GM12875 (cell line): ENCODE data around the gene NYNRIN.

Experiments
- H3K4me3 ChIP-seq: one replicate; pipeline ENCODE4 v1.5.1; 2011; ENCODE audit warnings: low read depth, low read length, control low read depth
- CTCF ChIP-seq: IDR thresholded peaks from 2 replicates; pipeline ENCODE4 v1.5.1; 2011; ENCODE audit warnings: low read depth, mild to moderate bottlenecking, control low read depth, inconsistent platforms, low read length, moderate library complexity, borderline replicate concordance; ENCODE audit not compliant: insufficient read depth

The NYNRIN gene

GRCh38 chr14:24417832-24418491 lies 19.2 kb downstream of the NYNRIN start:
- TF ChIP-seq CTCF: no peak

GRCh38 chr14:24418492-24418873 lies 19.7 kb downstream of the NYNRIN start:
- TF ChIP-seq CTCF: no peak
- H3K4me3 ChIP-seq: no peak overlapping the region

More at GRCh38 chr14:24417832-24418491, 19.2 kb downstream of the NYNRIN start:
- H3K4me3 ChIP-seq: no peak overlapping the region

DNA sequence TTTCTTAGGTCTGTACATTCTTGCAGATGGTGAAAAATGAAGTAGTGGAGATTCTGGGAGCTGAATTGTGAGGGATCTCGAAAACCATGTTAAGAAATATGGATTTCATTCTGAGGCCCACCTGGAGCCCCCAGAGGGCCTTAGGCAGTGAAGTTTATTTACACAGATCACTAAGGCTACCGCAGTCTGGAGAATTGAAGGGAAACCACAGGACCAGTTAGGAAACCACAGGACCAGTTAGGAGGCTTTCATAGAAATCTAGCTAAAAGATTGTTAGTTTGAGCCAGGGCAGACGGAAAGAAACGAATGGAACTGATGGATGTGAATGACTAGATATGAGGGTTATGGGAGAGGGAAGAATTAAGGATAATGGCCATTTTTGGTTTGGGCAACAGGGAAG lies 23.5 kb downstream of the NYNRIN start:
- no peak for TF ChIP-seq CTCF
- no peak overlapping the region for H3K4me3 ChIP-seq

- H3K4me3 ChIP-seq: no peak overlapping the region
- no peak for TF ChIP-seq CTCF
Observed at GRCh38 chr14:24422694-24423601, 24.1 kb downstream of the NYNRIN start.

- no peak for TF ChIP-seq CTCF
- H3K4me3 ChIP-seq: no peak overlapping the region
Observed at GRCh38 chr14:24425704-24426103, 26.9 kb downstream of the NYNRIN start.

DNA sequence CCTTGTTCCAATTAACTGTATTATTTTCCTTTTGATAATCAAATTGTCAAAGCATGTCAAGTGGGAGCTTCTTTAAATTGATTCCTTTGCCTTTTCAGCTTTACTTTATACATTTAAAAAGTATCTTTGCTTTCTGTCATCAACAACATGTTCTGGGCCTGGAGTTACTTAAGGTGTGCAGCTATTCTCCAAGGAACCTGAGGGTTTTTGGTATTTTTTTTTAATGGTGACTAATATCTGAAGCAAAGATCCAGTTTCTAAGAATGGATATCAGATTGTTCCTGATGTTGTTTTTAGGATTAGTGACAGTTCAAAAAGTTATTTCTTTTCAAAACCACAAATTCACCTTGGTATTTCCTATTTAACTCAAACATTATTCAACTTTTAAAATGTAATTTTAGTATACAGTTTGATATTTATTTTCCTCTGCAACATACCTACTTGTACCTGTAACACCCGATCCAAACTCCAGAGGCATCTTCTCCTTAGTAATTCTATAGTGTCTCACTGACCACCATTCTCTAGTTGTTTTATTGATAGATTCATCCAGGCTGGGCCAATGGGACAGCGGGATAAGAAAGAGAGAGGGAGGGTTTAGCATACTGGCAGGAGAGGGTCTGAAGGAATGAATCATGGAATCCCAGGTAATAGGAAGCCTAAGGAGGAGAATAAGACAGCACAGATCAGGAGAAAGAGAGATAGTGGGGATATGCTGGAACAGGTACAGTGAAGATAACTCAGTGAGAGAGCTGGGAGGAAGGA lies 27.5 kb downstream of the NYNRIN start:
- TF ChIP-seq CTCF: no peak

More for the DNA sequence above, 27.5 kb downstream of the NYNRIN start:
- H3K4me3 ChIP-seq: no peak overlapping the region
